Lung microvascular endothelial cell (primary cell): ENCODE results near the gene IDI1. TPM values are rescaled to one million over a fixed set of nuclear protein-coding genes. Genes with fewer than 3 reads are reported as not detected.
"Not testable (repeated sequence)": the region's sequence is repeated elsewhere in the genome, so short reads cannot be mapped to it uniquely, and the experiment has no call there.

ENCODE experiments used
- DNase-seq, 2 donors: peaks; one replicate each; pipeline versions ENCODE4 v3.0.0 to v3.0.0-alpha.2; 2010; ENCODE audit warnings: low read depth in 2 of 2
- total RNA-seq: library from RNA; depleted of rRNA; stranded (reverse); fragments of >200 nt; gene quantifications from 2 replicates; pipeline ENCODE4 v1.2.1, GENCODE V29; 2014

The IDI1 gene
- total RNA-seq, 1 donor from 2014 or later: 56.2 TPM

- no peak for DNase-seq
Observed at GRCh38 chr10:1035201-1035600, 13.7 kb downstream of the IDI1 start.

GRCh38 chr10:1034758-1035157 is 14.2 kb downstream of the IDI1 start:
- DNase-seq: no peak

- no peak for DNase-seq
Observed at GRCh38 chr10:1033601-1034000, 15.3 kb downstream of the IDI1 start.

GRCh38 chr10:1029838-1030237 is 19.1 kb downstream of the IDI1 start:
- DNase-seq: no peak

GRCh38 chr10:1026578-1026977 is 22.3 kb downstream of the IDI1 start:
- no peak for DNase-seq

GRCh38 chr10:1025683-1026082 is 23.2 kb downstream of the IDI1 start, which contains the start of gene IDI2:
Gene IDI2 (minus strand): TSS chr10:1025859. CDS start chr10:1024723, 1,136 bp downstream.
- no peak for DNase-seq

GRCh38 chr10:1024103-1024502 is 24.8 kb downstream of the IDI1 start:
- DNase-seq: no peak

GRCh38 chr10:1022413-1022812 is 26.5 kb downstream of the IDI1 start:
- DNase-seq: no peak

- DNase-seq: no peak
Observed at GRCh38 chr10:1020958-1021357, 28.0 kb downstream of the IDI1 start.

- no peak for DNase-seq
Observed at GRCh38 chr10:1020460-1020859, 28.5 kb downstream of the IDI1 start.

- DNase-seq: no peak
Observed at GRCh38 chr10:1019362-1019761, 29.6 kb downstream of the IDI1 start.

- DNase-seq: no peak
Observed at GRCh38 chr10:1015688-1016087, 33.2 kb downstream of the IDI1 start.

- no peak for DNase-seq
Observed at GRCh38 chr10:1011696-1012095, 37.2 kb downstream of the IDI1 start.

- no peak for DNase-seq
Observed at GRCh38 chr10:1010703-1011102, 38.2 kb downstream of the IDI1 start.

- DNase-seq: not testable (repeated sequence)
Observed at GRCh38 chr10:1009947-1010346, 39.0 kb downstream of the IDI1 start.

- DNase-seq: no peak
Observed at GRCh38 chr10:1009071-1009494, 39.8 kb downstream of the IDI1 start.

GRCh38 chr10:1007583-1007982 is 41.3 kb downstream of the IDI1 start:
- DNase-seq: no peak

GRCh38 chr10:1006573-1006972 is 42.3 kb downstream of the IDI1 start:
- DNase-seq: no peak

- no peak for DNase-seq
Observed at GRCh38 chr10:1003884-1004670, 44.8 kb downstream of the IDI1 start.

GRCh38 chr10:1002425-1003006 is 46.4 kb downstream of the IDI1 start:
- no peak for DNase-seq

GRCh38 chr10:997266-998022 is 51.5 kb downstream of the IDI1 start:
- DNase-seq: no peak

GRCh38 chr10:996031-996430 is 52.9 kb downstream of the IDI1 start:
- DNase-seq: no peak

- DNase-seq: no peak
Observed at GRCh38 chr10:995559-995926, 53.4 kb downstream of the IDI1 start.
